OCI-LY7 (cell line): Measurements from ENCODE around the gene BPIFB6. TPM values are rescaled to one million over a fixed set of nuclear protein-coding genes. Genes with fewer than 3 reads are reported as not detected.

Experiments used
- BruUV-seq: library from RNA; stranded (reverse); fragments of 400-500 nt; replicated peaks from 2 replicates; lab custom pipeline; 2021; lab: Mats Ljungman, UMichigan
- CTCF ChIA-PET: fragments of 300-600 bp; sonication (Branson Sonifier 250); formaldehyde crosslinking; loops from one replicate; lab custom pipeline; 2022; ENCODE audit warnings: antibody characterized with exemption; ENCODE audit not compliant: unreplicated experiment; lab: Charles Lee
- POLR2A ChIA-PET: fragments of 300-600 bp; sonication (Branson Sonifier 250); formaldehyde crosslinking; loops from one replicate; lab custom pipeline; 2022; ENCODE audit warnings: antibody characterized with exemption; lab: Charles Lee
- DNase-seq: peaks from one replicate; pipeline ENCODE4 v3.0.0-alpha.2; 2015; ENCODE audit warnings: low spot score
- H2AFZ ChIP-seq: fragments of 200-600 bp; sonication (generic), shearing (Covaris generic); 2 replicates; pipeline ENCODE4 v1.6.1; 2014; ENCODE audit warnings: mild to moderate bottlenecking, antibody characterized with exemption, low read length, moderate library complexity
- H3K27ac ChIP-seq: fragments of 200-600 bp; sonication (generic); 2 replicates; pipeline ENCODE4 v1.5.1; 2014; ENCODE audit warnings: mixed run types, low read depth, mild to moderate bottlenecking, moderate library complexity, low read length, inconsistent platforms; ENCODE audit not compliant: poor library complexity, severe bottlenecking
- H3K36me3 ChIP-seq: fragments of 200-600 bp; sonication (generic); 2 replicates; pipeline ENCODE4 v1.6.1; 2014; ENCODE audit warnings: mild to moderate bottlenecking, antibody characterized with exemption, low read length, moderate library complexity, mixed read lengths; ENCODE audit not compliant: insufficient read depth
- H3K4me1 ChIP-seq: fragments of 200-600 bp; sonication (generic); 2 replicates; pipeline ENCODE4 v1.5.1; 2014; ENCODE audit warnings: mild to moderate bottlenecking, low read length; ENCODE audit not compliant: insufficient read depth, poor library complexity, severe bottlenecking
- H3K4me2 ChIP-seq: fragments of 200-600 bp; sonication (generic); 2 replicates; pipeline ENCODE4 v1.6.1; 2014; ENCODE audit warnings: mild to moderate bottlenecking, low read length
- H3K4me3 ChIP-seq: fragments of 200-600 bp; sonication (generic); 2 replicates; pipeline ENCODE4 v1.5.1; 2014; ENCODE audit warnings: mild to moderate bottlenecking, low read depth, low read length; ENCODE audit not compliant: poor library complexity, severe bottlenecking
- H3K79me2 ChIP-seq: fragments of 200-600 bp; sonication (generic); 2 replicates; pipeline ENCODE4 v1.6.1; 2016; ENCODE audit warnings: low read depth, mild to moderate bottlenecking, low read length, moderate library complexity, mixed read lengths; ENCODE audit not compliant: insufficient read depth
- H3K9me2 ChIP-seq: fragments of 200-600 bp; sonication (generic); 2 replicates; pipeline ENCODE4 v1.6.1; 2016; ENCODE audit warnings: mild to moderate bottlenecking, low read length, mixed read lengths; ENCODE audit not compliant: insufficient read depth
- H3K9me3 ChIP-seq: fragments of 200-600 bp; sonication (generic); 2 replicates; pipeline ENCODE4 v1.6.1; 2014; ENCODE audit warnings: mild to moderate bottlenecking, mixed run types, low read length, mixed read lengths
- H4K20me1 ChIP-seq: fragments of 200-600 bp; sonication (generic); 2 replicates; pipeline ENCODE4 v1.6.1; 2014; ENCODE audit warnings: mild to moderate bottlenecking, antibody characterized with exemption, low read length, moderate library complexity, mixed read lengths; ENCODE audit not compliant: insufficient read depth
- CTCF ChIP-seq: fragments of 200-600 bp; sonication (generic); conservative IDR thresholded peaks from 2 replicates; pipeline ENCODE4 v1.5.1; 2014; ENCODE audit warnings: mild to moderate bottlenecking, antibody characterized with exemption, low read length, moderate library complexity, mixed read lengths
- EZH2phosphoT487 ChIP-seq: fragments of 200-600 bp; sonication (generic); IDR thresholded peaks from 2 replicates; pipeline ENCODE4 v1.6.1; 2018; ENCODE audit warnings: low read depth, borderline replicate concordance, mild to moderate bottlenecking, mixed run types, antibody characterized with exemption, low read length, moderate library complexity, mixed read lengths
- intact Hi-C: fragments of 100-400 bp; cut with micrococcal nuclease; formaldehyde crosslinking; loops from one replicate; pipeline ENCODE4 v1.10.0; 2022; ENCODE audit not compliant: unreplicated experiment
- total RNA-seq, 2 experiments: library from RNA; depleted of rRNA in 1 of 2; stranded (reverse); fragments of >200 nt in 1 of 2; shearing (Covaris generic) in 1 of 2; gene quantifications; 2 replicates each; pipeline ENCODE4 v1.2.3, GENCODE V29; 2014 to 2022

BPIFB6 gene
- total RNA-seq, 2 experiments from 2014 or later, result not detected

- H3K9me2 ChIP-seq, result no peaks in the 10 kb centered on the region
- no peaks in the 10 kb centered on the region for H3K4me1 ChIP-seq
- no peak overlapping the region for H3K4me3 ChIP-seq
- H3K4me2 ChIP-seq, result no peak overlapping the region
- intact Hi-C loops, result no loop called here
- CTCF ChIA-PET, result interaction anchor here (0.5 kb wide), 1 partner anchor 27 kb away, joined by 3 read pairs; no protein-coding TSS in a partner anchor
- no peaks in the 10 kb centered on the region for H3K36me3 ChIP-seq
- no TSS peak for BruUV-seq
- POLR2A ChIA-PET, result interaction anchor here (0.7 kb wide), 1 partner anchor 141 kb away, joined by 3 read pairs; no protein-coding TSS in a partner anchor
- no peak overlapping the region for H3K27ac ChIP-seq
- TF ChIP-seq EZH2phosphoT487, result no peak
- H3K9me3 ChIP-seq, result no peaks in the 10 kb centered on the region
- H2AFZ ChIP-seq, result no peak overlapping the region
- DNase-seq, result no peak
- no peaks in the 10 kb centered on the region for H3K79me2 ChIP-seq
- H4K20me1 ChIP-seq, result no peaks in the 10 kb centered on the region
Observed at GRCh38 chr20:33084722-33085121, 53.3 kb downstream of the BPIFB6 start.

GRCh38 chr20:33086052-33086722 is 54.7 kb downstream of the BPIFB6 start:
- POLR2A ChIA-PET, result no interaction called here
- CTCF ChIA-PET, result no interaction called here
- Histone ChIP-seq H3K79me2 (no peaks in the 10 kb centered on the region), H2AFZ (no peak overlapping the region), H3K4me2 (no peak overlapping the region), H3K9me3 (no peaks in the 10 kb centered on the region), H3K4me3 (no peak overlapping the region), H3K36me3 (no peaks in the 10 kb centered on the region), H3K4me1 (no peaks in the 10 kb centered on the region), H4K20me1 (no peaks in the 10 kb centered on the region; the same call in 1 of the 2 replicates), H3K27ac (no peak overlapping the region), H3K9me2 (no peaks in the 10 kb centered on the region)
- TF ChIP-seq EZH2phosphoT487 (no peak), CTCF (no peak)
- intact Hi-C loops, result no loop called here
- no peak for DNase-seq
- no TSS peak for BruUV-seq

DNA sequence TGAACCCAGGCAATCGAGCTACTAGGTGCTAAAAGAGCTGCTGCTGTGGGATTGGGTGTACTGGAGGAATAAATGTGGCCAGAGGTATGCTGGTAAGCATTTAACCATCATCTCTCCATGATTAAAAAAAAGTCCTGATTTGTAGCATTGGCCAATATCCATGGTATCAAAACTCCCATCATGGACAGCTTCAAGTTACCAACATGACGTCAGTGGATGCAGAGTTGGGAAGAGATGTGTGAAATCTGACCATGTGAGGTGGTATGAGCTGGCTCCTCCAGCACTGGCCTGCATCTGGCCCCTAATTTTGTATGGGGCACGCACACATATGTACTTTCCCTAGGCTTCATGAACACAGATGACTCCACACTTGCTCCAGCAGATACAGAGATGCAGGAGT is 59.7 kb downstream of the BPIFB6 start:
- Histone ChIP-seq H4K20me1 (no peaks in the 10 kb centered on the region; the same call in 1 of the 2 replicates), H3K4me1 (no peaks in the 10 kb centered on the region), H3K4me3 (no peak overlapping the region), H3K36me3 (no peaks in the 10 kb centered on the region), H3K27ac (no peak overlapping the region), H2AFZ (no peak overlapping the region), H3K9me3 (no peaks in the 10 kb centered on the region), H3K4me2 (no peak overlapping the region), H3K9me2 (no peaks in the 10 kb centered on the region), H3K79me2 (no peaks in the 10 kb centered on the region)
- no TSS peak for BruUV-seq
- POLR2A ChIA-PET, result no interaction called here
- no peak for DNase-seq
- CTCF ChIA-PET, result no interaction called here
- intact Hi-C loops, result no loop called here
- TF ChIP-seq CTCF (no peak), EZH2phosphoT487 (no peak)
